Testis (tissue), 3 donors: ENCODE results near the gene HP1BP3. TPM values are rescaled to one million over a fixed set of nuclear protein-coding genes. Genes with fewer than 3 reads are reported as not detected.

Experiments used
- DNase-seq: peaks from one replicate; pipeline ENCODE4 v3.0.0-alpha.2; 2019
- H3K27ac ChIP-seq, 2 donors: fragments of 200-600 bp; sonication (generic); one replicate each; pipeline ENCODE4 v1.5.1; 2019
- H3K27me3 ChIP-seq: fragments of 200-600 bp; sonication (generic); one replicate; pipeline ENCODE4 v1.5.1; 2019
- H3K36me3 ChIP-seq: fragments of 200-600 bp; sonication (generic); one replicate; pipeline ENCODE4 v1.5.1; 2017; ENCODE audit warnings: low read depth; ENCODE audit errors: missing control alignments
- H3K4me1 ChIP-seq: fragments of 200-600 bp; sonication (generic); one replicate; pipeline ENCODE4 v1.5.1; 2019
- H3K4me3 ChIP-seq, 2 donors: fragments of 200-600 bp; sonication (generic); one replicate each; pipeline ENCODE4 v1.5.1; 2017 to 2019
- H3K9me3 ChIP-seq: fragments of 200-600 bp; sonication (generic); one replicate; pipeline ENCODE4 v1.5.1; 2017
- CTCF ChIP-seq, 3 experiments: fragments of 450-650 bp in 2 of 3; fragments of 200-600 bp in 1 of 3; sonication (generic) in 1 of 3; IDR thresholded peaks; one replicate each; pipeline ENCODE4 v1.5.1; 2016 to 2019; ENCODE audit warnings: antibody characterized with exemption in 3 of 3, mild to moderate bottlenecking in 2 of 3, moderate library complexity in 1 of 3
- POLR2A ChIP-seq: fragments of 450-650 bp; IDR thresholded peaks from one replicate; pipeline ENCODE4 v1.6.1; 2017; ENCODE audit warnings: antibody characterized with exemption, mild to moderate bottlenecking, moderate library complexity
- WGBS, 2 donors: methylation state at CpG; one replicate each; pipeline ENCODE4 v1.1.5; 2018; 5-methylcytosine and 5-hydroxymethylcytosine counted together
- intact Hi-C: fragments of 100-400 bp; cut with DNase I; formaldehyde crosslinking; loops from one replicate; pipeline ENCODE4 v1.15.1; 2023; ENCODE audit warnings: low total_unique reads
- polyA plus RNA-seq: library from polyadenylated mRNA; stranded (reverse); fragments of 350-450 nt; fragmentation: Illumina TruSeq; extraction: RNeasy Lipid Tissue Mini Kit (QIAGEN cat#74804); gene quantifications from one replicate; pipeline ENCODE4 v1.2.3, GENCODE V29; 2014; ENCODE audit warnings: low read depth, low replicate concordance; ENCODE audit not compliant: insufficient read depth
- total RNA-seq, 2 donors: library from RNA; depleted of rRNA; stranded (reverse); fragments of >200 nt; gene quantifications; one replicate each; pipeline ENCODE4 v1.2.3, GENCODE V29; 2016

The HP1BP3 gene
- total and polyA plus RNA-seq, 3 donors from 2014 or later, result 165 to 401 (median 347) TPM

DNA sequence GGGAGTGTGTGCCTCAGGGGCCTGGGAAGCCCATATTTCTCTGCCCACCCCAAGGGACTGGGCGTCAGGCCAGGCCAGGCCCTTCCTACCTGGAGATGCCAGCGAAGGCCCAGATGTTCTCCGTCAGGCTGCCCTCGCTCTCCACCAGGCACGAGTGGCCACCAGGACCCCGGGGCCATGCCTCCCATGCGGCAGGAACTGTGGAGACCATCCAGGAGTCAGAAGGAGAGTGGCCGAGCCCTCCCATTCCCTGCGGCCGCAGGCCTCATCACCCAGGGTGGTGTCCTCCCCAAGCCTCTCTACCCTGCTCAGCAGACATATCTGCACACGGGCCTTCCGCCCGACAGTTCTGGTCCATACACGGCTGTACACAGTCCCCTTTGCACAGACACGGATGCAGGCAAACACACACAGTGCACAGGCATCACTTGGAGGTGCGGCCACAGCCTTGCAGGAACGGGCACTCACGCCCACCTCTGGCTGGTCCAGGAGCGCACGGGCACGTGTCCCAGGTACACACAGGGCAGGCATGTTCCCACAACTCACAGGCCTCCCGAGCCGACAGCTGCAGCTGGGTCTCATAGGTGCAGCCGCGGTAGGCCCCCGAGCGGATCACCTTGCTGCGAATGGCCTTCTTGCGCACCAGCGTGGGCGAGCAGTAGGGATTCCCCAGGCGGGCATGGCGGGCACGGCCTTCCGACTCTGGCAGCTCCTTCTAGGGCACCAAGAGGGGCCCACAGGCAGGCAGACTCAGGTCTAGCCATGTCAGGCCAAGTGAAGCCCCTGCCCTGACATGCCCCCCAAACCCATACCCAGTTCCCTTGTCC is 63.4 kb downstream of the HP1BP3 start:
- Histone ChIP-seq H3K4me3 (no peak overlapping the region), H3K4me1 (no peaks in the 10 kb centered on the region), H3K36me3 (no peaks in the 10 kb centered on the region), H3K27me3 (no peaks in the 10 kb centered on the region), H3K9me3 (no peaks in the 10 kb centered on the region), H3K27ac (no peak overlapping the region)
- intact Hi-C loops, result no loop called here
- WGBS, 2 donors, result 84 to 94% methylated on average over 15 to 35 of the region's 35 CpGs
- no peak for DNase-seq
- TF ChIP-seq POLR2A (no peak), CTCF (IDR thresholded peaks at IDR 0.05) (no peak)

DNA sequence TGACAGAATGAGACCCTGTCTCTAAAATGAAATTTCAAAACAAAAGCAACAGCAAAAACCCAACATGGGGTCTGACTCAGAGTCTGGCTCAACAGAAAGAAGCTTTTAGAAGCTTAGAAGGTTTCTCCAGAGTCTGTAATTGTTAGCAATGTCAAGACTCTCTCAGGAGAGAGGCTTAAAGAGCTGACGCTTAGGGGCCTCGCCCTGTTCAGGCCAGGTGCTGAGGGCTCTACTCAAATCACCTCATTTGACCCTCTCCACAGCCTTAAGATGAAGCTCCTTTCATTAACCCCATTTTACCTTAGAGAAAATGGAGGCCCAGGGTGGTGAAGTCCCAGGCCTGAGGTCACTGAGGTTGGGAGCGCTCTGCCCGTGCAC is 64.0 kb downstream of the HP1BP3 start:
- Histone ChIP-seq H3K27me3 (no peaks in the 10 kb centered on the region), H3K36me3 (no peaks in the 10 kb centered on the region), H3K9me3 (no peaks in the 10 kb centered on the region), H3K4me3 (no peak overlapping the region), H3K27ac (no peak overlapping the region), H3K4me1 (peaks cover under 1% of the 10 kb centered on the region)
- DNase-seq, result no peak
- intact Hi-C loops, result no loop called here
- TF ChIP-seq POLR2A (no peak), CTCF (IDR thresholded peaks at IDR 0.05) (no peak)
- 95 to 98% methylated on average over 2 to 4 of the region's 4 CpGs for WGBS, 2 donors

- DNase-seq, result no peak
- no peak for TF ChIP-seq CTCF (IDR thresholded peaks at IDR 0.05)
- TF ChIP-seq POLR2A, result no peak
- Histone ChIP-seq H3K36me3 (no peaks in the 10 kb centered on the region), H3K4me3 (no peak overlapping the region), H3K9me3 (no peaks in the 10 kb centered on the region), H3K4me1 (peaks cover 6% of the 10 kb centered on the region), H3K27ac (no peak overlapping the region), H3K27me3 (no peaks in the 10 kb centered on the region)
- intact Hi-C loops, result no loop called here
- 91 to 92% methylated on average over 12 to 29 of the region's 29 CpGs for WGBS, 2 donors
These were observed 65.7 kb downstream of the HP1BP3 start for GRCh38 chr1:20721117-20722061.

DNA sequence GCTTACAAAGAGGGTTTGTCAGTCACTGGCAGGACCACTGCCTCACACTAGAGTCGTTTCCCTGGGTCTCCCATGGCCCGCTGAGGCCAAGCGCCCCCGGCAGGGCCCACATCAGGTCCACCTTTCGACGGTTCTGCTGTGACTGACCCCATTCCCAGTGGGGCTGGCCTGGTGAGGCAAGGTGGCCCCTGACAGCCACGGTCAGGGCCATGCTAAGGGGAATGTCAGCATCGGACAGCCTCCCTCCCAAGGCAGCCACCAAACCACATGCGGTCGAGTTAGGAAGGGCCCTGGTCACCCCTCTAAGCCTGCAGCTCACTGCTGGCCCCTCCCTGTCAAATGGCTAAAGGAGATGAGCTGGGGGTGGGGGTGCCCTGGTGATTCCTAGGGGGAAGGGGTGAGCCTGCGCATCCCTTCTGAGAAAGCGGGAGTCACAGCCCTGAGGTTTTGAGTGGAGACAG is 66.4 kb downstream of the HP1BP3 start:
- Histone ChIP-seq H3K27me3 (no peaks in the 10 kb centered on the region), H3K27ac (no peak overlapping the region), H3K9me3 (no peaks in the 10 kb centered on the region), H3K4me1 (peaks cover 6% of the 10 kb centered on the region), H3K4me3 (no peak overlapping the region), H3K36me3 (no peaks in the 10 kb centered on the region)
- intact Hi-C loops, result no loop called here
- whole genome bisulfite sequencing, 2 donors, result 87 to 89% methylated on average over 5 to 12 of the region's 12 CpGs
- no peak for TF ChIP-seq CTCF (IDR thresholded peaks at IDR 0.05)
- no peak for TF ChIP-seq POLR2A
- no peak for DNase-seq
